ENCODE results near the gene POFUT2.

POFUT2 gene

GRCh38 chr21:45246386-45247320 lies 41.0 kb downstream of the POFUT2 start:
- TF ChIP-seq GATA2 (IDR thresholded peaks at IDR 0.05; ENCODE audit: low read depth, low read length) (no peak), GATA3 (IDR thresholded peaks at IDR 0.05; ENCODE audit: low read depth, low read length) (no peak)

GRCh38 chr21:45244799-45245340 lies 42.8 kb downstream of the POFUT2 start:
- TF ChIP-seq GATA3 (IDR thresholded peaks at IDR 0.05; ENCODE audit: low read depth, low read length) (no peak), GATA2 (IDR thresholded peaks at IDR 0.05; ENCODE audit: low read depth, low read length) (no peak)

- TF ChIP-seq GATA3 (IDR thresholded peaks at IDR 0.05; ENCODE audit: low read depth, low read length) (no peak), GATA2 (IDR thresholded peaks at IDR 0.05; ENCODE audit: low read depth, low read length) (no peak)
These were observed 44.1 kb downstream of the POFUT2 start for GRCh38 chr21:45243603-45244002.

DNA sequence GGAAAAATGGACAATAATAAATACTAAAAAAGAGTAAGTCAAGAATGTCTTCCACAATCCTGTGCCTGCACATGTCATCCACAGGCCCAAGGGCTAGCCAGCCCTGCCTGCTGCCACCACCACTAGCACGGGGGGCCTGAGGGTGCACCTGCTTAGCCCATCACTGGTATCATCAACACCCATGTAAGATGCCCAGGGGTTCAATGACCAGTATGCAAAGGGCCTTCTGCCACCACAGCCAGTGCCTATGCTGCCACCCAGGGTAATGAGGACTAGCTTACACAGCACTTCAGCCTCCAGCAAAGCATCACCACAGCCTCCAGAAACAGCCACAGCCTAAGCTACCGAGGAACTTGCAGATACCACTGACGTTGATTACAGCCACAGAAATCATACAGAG lies 46.3 kb downstream of the POFUT2 start:
- TF ChIP-seq GATA3 (IDR thresholded peaks at IDR 0.05; ENCODE audit: low read depth, low read length): no peak
- TF ChIP-seq GATA2 (IDR thresholded peaks at IDR 0.05; ENCODE audit: low read depth, low read length): no peak

DNA sequence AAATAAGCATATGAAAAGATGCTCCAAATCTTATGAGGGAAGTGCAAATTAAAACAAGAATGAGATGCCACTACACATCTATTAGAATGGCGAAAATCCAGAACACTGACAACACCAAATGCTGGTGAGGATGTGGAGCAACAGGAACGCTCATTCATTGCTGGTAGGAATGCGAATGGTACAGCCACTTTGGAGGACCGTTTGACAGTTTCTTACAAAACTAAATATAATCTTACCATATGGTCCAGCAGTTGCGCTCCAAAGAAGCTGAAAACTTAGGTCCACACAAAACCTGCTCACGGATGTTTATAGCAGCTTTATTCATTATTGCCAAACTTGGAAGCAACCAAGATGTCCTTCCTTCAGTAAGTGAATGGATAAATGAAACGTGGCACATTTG lies 50.3 kb downstream of the POFUT2 start:
- TF ChIP-seq GATA2 (IDR thresholded peaks at IDR 0.05; ENCODE audit: low read depth, low read length): no peak
- no peak for TF ChIP-seq GATA3 (IDR thresholded peaks at IDR 0.05; ENCODE audit: low read depth, low read length)

GRCh38 chr21:45236481-45236880 lies 51.2 kb downstream of the POFUT2 start:
- no peak for TF ChIP-seq GATA3 (IDR thresholded peaks at IDR 0.05; ENCODE audit: low read depth, low read length)
- TF ChIP-seq GATA2 (IDR thresholded peaks at IDR 0.05; ENCODE audit: low read depth, low read length): no peak

DNA sequence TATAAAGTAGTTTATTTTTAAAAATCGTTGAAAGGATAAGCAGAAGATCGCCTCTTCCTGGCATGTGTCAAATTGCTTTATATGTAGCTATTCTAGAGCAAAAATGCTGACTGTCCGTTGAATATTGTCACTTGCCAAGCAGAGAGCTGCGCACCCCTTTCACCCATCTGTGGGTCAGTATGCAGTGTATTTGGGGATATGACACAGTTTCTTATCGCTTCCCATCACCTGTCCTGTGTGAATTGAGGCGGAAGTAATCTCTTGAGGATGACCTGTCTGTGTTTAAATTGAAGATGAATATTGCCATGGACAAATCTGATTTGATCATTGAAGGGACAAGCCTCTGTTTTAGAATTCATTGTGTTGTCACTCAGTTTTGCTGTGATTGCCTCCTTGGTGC lies 52.2 kb downstream of the POFUT2 start:
- no peak for TF ChIP-seq GATA3 (IDR thresholded peaks at IDR 0.05; ENCODE audit: low read depth, low read length)
- no peak for TF ChIP-seq GATA2 (IDR thresholded peaks at IDR 0.05; ENCODE audit: low read depth, low read length)

GRCh38 chr21:45234965-45235364 lies 52.7 kb downstream of the POFUT2 start:
- TF ChIP-seq GATA2 (IDR thresholded peaks at IDR 0.05; ENCODE audit: low read depth, low read length): no peak
- no peak for TF ChIP-seq GATA3 (IDR thresholded peaks at IDR 0.05; ENCODE audit: low read depth, low read length)

DNA sequence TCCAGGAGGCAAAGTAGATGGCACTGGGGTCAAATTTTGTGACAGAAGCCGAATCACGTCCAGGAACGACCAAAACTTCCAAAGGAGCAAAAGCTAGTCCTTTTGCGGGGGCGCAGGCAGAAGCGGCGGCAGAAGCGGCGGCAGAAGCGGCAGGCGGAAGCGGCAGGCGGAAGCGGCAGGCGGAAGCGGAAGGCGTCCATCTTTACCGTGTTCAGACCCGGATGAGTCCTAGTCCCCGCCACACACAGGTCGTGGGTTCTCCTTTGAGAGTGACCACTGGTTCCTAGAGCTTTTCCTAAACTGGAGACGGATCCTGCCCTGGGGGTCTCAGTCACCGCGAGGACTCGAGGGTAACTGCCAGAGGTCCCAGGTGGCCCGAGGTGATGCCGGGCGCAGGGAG lies 53.6 kb downstream of the POFUT2 start:
- no peak for TF ChIP-seq GATA2 (IDR thresholded peaks at IDR 0.05; ENCODE audit: low read depth, low read length)

- TF ChIP-seq GATA2 (IDR thresholded peaks at IDR 0.05; ENCODE audit: low read depth, low read length): no peak
- no peak for TF ChIP-seq GATA3 (IDR thresholded peaks at IDR 0.05; ENCODE audit: low read depth, low read length)
These were observed 56.0 kb downstream of the POFUT2 start for GRCh38 chr21:45231705-45232104.

DNA sequence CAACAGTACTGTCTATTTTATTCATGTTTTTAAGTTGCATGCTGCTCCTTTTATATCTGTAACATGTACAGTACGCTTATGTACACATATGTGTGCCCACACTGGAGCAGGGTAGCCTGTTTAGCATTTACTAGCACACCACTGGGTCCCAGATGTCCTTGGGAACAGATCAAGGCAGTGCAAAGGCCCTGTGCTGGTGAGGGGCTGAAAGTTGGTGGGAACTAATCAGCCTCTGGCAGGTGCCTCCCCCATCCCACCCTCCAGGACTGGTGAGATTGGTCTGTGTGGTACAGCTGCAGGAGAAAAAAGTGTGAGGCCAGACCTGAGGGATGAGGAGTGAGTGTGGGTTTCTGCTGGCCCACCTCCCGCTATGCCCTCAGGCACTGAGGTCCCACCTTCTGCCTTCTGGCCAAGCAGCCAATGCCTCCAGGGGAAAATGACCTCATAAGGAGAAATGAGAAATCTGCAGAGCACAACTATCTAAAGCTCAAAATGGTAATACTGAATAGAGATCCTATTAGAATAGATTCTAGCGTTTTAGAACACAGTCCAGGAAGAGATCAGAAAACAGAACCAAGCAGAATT lies 58.9 kb downstream of the POFUT2 start:
- TF ChIP-seq GATA3 (IDR thresholded peaks at IDR 0.05; ENCODE audit: low read depth, low read length): no peak
- no peak for TF ChIP-seq GATA2 (IDR thresholded peaks at IDR 0.05; ENCODE audit: low read depth, low read length)

DNA sequence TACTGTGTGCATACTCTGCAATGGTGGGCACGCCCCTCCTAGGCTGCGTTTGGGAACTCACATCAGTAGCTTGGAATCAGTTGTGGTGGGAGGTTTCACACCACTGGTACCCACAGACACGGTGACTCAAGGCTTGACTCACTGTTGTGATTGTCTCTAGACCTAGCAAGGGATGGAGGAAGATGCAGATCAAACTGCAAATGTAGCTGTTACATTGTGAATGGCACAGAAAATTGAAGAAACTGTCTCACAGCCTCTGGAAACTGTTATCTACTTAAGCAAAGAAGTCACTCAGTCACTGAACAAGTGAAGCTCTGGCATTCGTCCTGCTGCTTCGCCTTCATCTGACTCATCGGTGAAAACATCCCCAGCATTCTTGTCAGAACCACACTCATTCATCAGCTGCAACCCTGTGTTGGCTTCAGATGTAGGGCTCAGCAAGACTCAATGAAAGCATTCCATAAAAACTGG lies 59.5 kb downstream of the POFUT2 start:
- TF ChIP-seq GATA3 (IDR thresholded peaks at IDR 0.05; ENCODE audit: low read depth, low read length): no peak
- TF ChIP-seq GATA2 (IDR thresholded peaks at IDR 0.05; ENCODE audit: low read depth, low read length): no peak

- TF ChIP-seq GATA2 (IDR thresholded peaks at IDR 0.05; ENCODE audit: low read depth, low read length): no peak
- no peak for TF ChIP-seq GATA3 (IDR thresholded peaks at IDR 0.05; ENCODE audit: low read depth, low read length)
These were observed 60.0 kb downstream of the POFUT2 start for GRCh38 chr21:45227735-45228134.

DNA sequence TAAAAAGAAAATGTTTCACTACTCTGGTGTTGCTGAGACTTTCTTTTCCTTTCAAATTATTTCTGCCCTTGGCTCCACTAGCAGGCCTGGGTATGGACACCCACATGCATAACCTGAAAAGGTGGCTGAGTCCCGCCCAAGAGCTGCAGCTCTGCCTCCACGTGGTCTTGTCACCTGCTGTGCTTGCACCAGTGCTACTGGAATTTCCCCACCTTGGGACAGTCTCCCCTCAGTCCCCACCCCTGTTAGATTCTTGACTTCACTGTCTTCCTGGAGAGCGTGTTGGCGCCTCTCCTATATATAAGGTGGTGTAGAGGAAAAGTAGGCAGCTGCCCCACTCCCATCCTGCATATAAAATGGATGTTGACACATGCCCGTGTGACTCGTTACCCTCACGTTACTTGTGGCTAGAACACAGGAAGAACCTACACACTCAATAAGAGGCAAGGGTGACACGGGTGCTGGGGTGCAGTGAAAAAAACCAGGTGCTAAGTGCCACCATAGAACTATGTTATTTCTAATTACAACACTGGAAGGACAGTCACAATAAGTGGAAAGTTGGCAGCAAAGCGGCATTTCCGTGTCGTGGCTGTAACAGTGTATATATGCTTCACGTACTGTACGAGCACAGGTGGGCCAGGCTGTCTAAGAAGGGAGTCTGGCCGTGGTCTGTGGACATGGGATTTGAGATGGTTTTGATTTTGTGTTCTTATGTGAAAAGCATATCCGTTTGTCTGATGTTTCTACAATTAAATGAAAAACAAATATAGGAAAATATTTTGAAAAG lies 61.0 kb downstream of the POFUT2 start:
- TF ChIP-seq GATA3 (IDR thresholded peaks at IDR 0.05; ENCODE audit: low read depth, low read length): no peak
- TF ChIP-seq GATA2 (IDR thresholded peaks at IDR 0.05; ENCODE audit: low read depth, low read length): no peak
